ENCODE measurements around the gene RADIL. TPM values are rescaled to one million over a fixed set of nuclear protein-coding genes. Genes with fewer than 3 reads are reported as not detected.
A peak's percentile ranks its signal among the peaks of the same experiment; 100 is the strongest.

Gene RADIL
- total RNA-seq, 4 donors from 2014 or later = 2.1 to 6.8 (median 3.6) TPM

GRCh38 chr7:4889682-4890081 is 6.2 kb upstream of the RADIL start:
- Histone ChIP-seq H3K27ac (no peak overlapping the region), H3K4me1 (no peaks in the 10 kb centered on the region), H3K36me3 (no peaks in the 10 kb centered on the region), H3K9me3 (no peaks in the 10 kb centered on the region), H3K27me3 (no peaks in the 10 kb centered on the region), H3K4me3 (no peak overlapping the region)
- 45% methylated on average over 1 of the region's 1 CpG for WGBS
- TF ChIP-seq POLR2AphosphoS5 (IDR thresholded peaks at IDR 0.05) (no peak), POLR2A (IDR thresholded peaks at IDR 0.05) (no peak), EP300 (IDR thresholded peaks at IDR 0.05) (no peak), CTCF (IDR thresholded peaks at IDR 0.05) (no peak)
- no peak for DNase-seq (ENCODE audit: low spot score in 2 of 2)

- Histone ChIP-seq H3K27ac (no peak overlapping the region), H3K9me3 (no peaks in the 10 kb centered on the region), H3K4me1 (peaks cover 8% of the 10 kb centered on the region), H3K4me3 (no peak overlapping the region), H3K27me3 (peaks cover 8% of the 10 kb centered on the region), H3K36me3 (no peaks in the 10 kb centered on the region)
- no peak for TF ChIP-seq POLR2AphosphoS5 (IDR thresholded peaks at IDR 0.05)
- TF ChIP-seq EP300 (IDR thresholded peaks at IDR 0.05) = no peak
- no peak for TF ChIP-seq POLR2A (IDR thresholded peaks at IDR 0.05)
- TF ChIP-seq CTCF (IDR thresholded peaks at IDR 0.05) = no peak
- DNase-seq (ENCODE audit: low spot score in 2 of 2) = no peak
- 72% methylated on average over 3 of the region's 3 CpGs for WGBS
These were observed 4.6 kb upstream of the RADIL start for GRCh38 chr7:4888161-4888560.

DNA sequence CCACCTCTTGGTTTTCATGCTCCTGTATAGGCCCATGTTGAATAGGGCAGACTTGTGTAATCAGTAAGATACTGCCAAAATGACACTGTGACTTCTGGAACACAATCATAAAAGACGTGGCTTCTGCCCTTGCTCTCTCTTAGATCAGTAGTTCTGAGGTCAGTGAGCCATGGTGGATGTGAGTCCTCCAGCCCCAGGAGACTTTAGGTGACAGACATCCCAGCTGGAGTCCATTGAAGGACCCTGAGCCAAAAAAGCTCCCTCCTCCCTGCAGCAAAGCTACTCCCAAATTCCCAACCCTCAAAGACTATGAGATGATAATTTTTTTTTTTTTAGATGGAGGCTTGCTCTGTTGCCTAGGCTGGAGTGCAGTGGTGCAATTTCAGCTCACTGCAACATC is 3.2 kb upstream of the RADIL start:
- no peak overlapping the region for H3K4me3 ChIP-seq
- H3K9me3 ChIP-seq = no peaks in the 10 kb centered on the region
- H3K27me3 ChIP-seq = peaks cover 13% of the 10 kb centered on the region
- H3K36me3 ChIP-seq = no peaks in the 10 kb centered on the region
- WGBS = 57% methylated on average over 1 of the region's 1 CpG
- no peak for TF ChIP-seq POLR2A (IDR thresholded peaks at IDR 0.05)
- peaks cover 22% of the 10 kb centered on the region for H3K4me1 ChIP-seq
- no peak overlapping the region for H3K27ac ChIP-seq
- no peak for DNase-seq (ENCODE audit: low spot score in 2 of 2)

DNA sequence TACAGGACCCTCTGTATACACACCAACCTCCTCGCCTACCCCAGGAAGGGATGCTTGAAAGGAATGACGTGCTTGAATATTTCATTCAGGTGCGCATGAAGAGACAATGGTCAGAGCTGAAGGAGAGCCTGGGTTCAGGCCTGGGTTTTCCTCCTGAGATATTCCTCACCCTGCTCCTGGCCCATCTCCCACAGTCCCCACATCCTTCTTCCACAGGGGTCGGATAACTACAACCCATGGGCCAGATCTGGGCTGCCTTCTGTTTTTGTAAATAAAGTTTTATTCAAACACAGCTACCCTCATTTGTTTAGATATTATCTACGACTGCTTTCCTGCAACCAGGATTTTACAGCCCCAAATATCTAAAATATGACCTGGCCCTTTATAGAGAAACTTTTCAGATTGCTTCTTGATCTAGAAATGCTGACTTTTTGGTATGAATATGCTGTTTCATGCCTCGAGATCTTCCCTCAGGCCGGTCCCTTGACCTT is 1.8 kb upstream of the RADIL start:
- Histone ChIP-seq H3K27me3 (peaks cover 13% of the 10 kb centered on the region), H3K9me3 (no peaks in the 10 kb centered on the region), H3K36me3 (no peaks in the 10 kb centered on the region), H3K4me3 (no peak overlapping the region), H3K4me1 (peaks cover 22% of the 10 kb centered on the region), H3K27ac (no peak overlapping the region)
- DNase-seq (ENCODE audit: low spot score in 2 of 2) = no peak
- TF ChIP-seq CTCF (IDR thresholded peaks at IDR 0.05) (no peak), EP300 (IDR thresholded peaks at IDR 0.05) (no peak), POLR2A (IDR thresholded peaks at IDR 0.05) (no peak), POLR2AphosphoS5 (IDR thresholded peaks at IDR 0.05) (no peak)
- WGBS = 84% methylated on average over 7 of the region's 7 CpGs

GRCh38 chr7:4884164-4884563 is 648 bp upstream of the RADIL start:
- H3K4me1 ChIP-seq = peaks cover 26% of the 10 kb centered on the region
- no peak overlapping the region for H3K27ac ChIP-seq
- no peaks in the 10 kb centered on the region for H3K36me3 ChIP-seq
- H3K4me3 ChIP-seq = peak overlapping the region; percentile 76
- no peak for TF ChIP-seq CTCF (IDR thresholded peaks at IDR 0.05)
- TF ChIP-seq POLR2AphosphoS5 (IDR thresholded peaks at IDR 0.05) = no peak
- no peak for TF ChIP-seq EP300 (IDR thresholded peaks at IDR 0.05)
- TF ChIP-seq POLR2A (IDR thresholded peaks at IDR 0.05) = no peak
- H3K9me3 ChIP-seq = no peaks in the 10 kb centered on the region
- no peak for DNase-seq (ENCODE audit: low spot score in 2 of 2)
- H3K27me3 ChIP-seq = peaks cover 13% of the 10 kb centered on the region
- WGBS = 65% methylated on average over 9 of the region's 10 CpGs

GRCh38 chr7:4883033-4883371 is 514 bp downstream of the RADIL start:
- WGBS = 0% methylated on average over 8 of the region's 36 CpGs
- DNase-seq (ENCODE audit: low spot score in 2 of 2) = no peak
- peak overlapping the region; percentile 76 for H3K4me3 ChIP-seq

More at GRCh38 chr7:4883033-4883371, 514 bp downstream of the RADIL start:
- H3K9me3 ChIP-seq = no peaks in the 10 kb centered on the region
- peak overlapping the region; percentile 84 for H3K27ac ChIP-seq
- peaks cover 31% of the 10 kb centered on the region for H3K4me1 ChIP-seq
- TF ChIP-seq EP300 (IDR thresholded peaks at IDR 0.05) = no peak
- TF ChIP-seq POLR2AphosphoS5 (IDR thresholded peaks at IDR 0.05) = no peak
- no peak for TF ChIP-seq POLR2A (IDR thresholded peaks at IDR 0.05)
- no peak for TF ChIP-seq CTCF (IDR thresholded peaks at IDR 0.05)
- H3K27me3 ChIP-seq = peaks cover 13% of the 10 kb centered on the region
- no peaks in the 10 kb centered on the region for H3K36me3 ChIP-seq
